SJSA1 (cell line): ENCODE data around the gene BCO1. TPM values are rescaled to one million over a fixed set of nuclear protein-coding genes. Genes with fewer than 3 reads are reported as not detected.
A peak's percentile ranks its signal among the peaks of the same experiment; 100 is the strongest.
"Not testable (repeated sequence)": the region's sequence is repeated elsewhere in the genome, so short reads cannot be mapped to it uniquely, and the experiment has no call there.

Experiments used
- DNase-seq, 2 experiments: peaks; one replicate each; pipeline ENCODE4 v3.0.0-alpha.2; 2015 to 2020; ENCODE audit warnings: low spot score in 2 of 2, low read depth in 1 of 2
- H3K27ac ChIP-seq: fragments of 250-450 bp; sonication (Bioruptor Pico); 2 replicates; pipeline ENCODE4 v1.5.1; 2020; ENCODE audit warnings: mild to moderate bottlenecking, moderate library complexity
- H3K27me3 ChIP-seq: fragments of 250-450 bp; sonication (Bioruptor Pico); replicated peaks from 2 replicates; pipeline ENCODE4 v1.5.1; 2020; ENCODE audit warnings: mild to moderate bottlenecking, moderate library complexity
- H3K36me3 ChIP-seq: fragments of 250-450 bp; sonication (Bioruptor Pico); 2 replicates; pipeline ENCODE4 v1.5.1; 2020; ENCODE audit warnings: mild to moderate bottlenecking
- H3K4me1 ChIP-seq: fragments of 250-450 bp; sonication (Bioruptor Pico); replicated peaks from 2 replicates; pipeline ENCODE4 v1.6.1; 2021; ENCODE audit warnings: mild to moderate bottlenecking
- H3K4me3 ChIP-seq: fragments of 250-450 bp; sonication (Bioruptor Pico); 2 replicates; pipeline ENCODE4 v1.5.1; 2020; ENCODE audit warnings: mild to moderate bottlenecking
- H3K9me3 ChIP-seq: fragments of 250-450 bp; sonication (Bioruptor Pico); replicated peaks from 2 replicates; pipeline ENCODE4 v1.5.1; 2020; ENCODE audit warnings: mild to moderate bottlenecking
- total RNA-seq: library from RNA; depleted of rRNA; stranded (reverse); fragments of >200 nt; shearing (Covaris generic); gene quantifications from 2 replicates; pipeline ENCODE4 v1.2.3, GENCODE V29; 2014

BCO1 gene
- total RNA-seq, 1 experiment from 2014 or later = not detected

GRCh38 chr16:81219151-81219550, 19.3 kb upstream of the BCO1 start:
- Histone ChIP-seq H3K36me3 (no peaks in the 10 kb centered on the region), H3K4me1 (no peaks in the 10 kb centered on the region), H3K9me3 (no peaks in the 10 kb centered on the region), H3K27me3 (no peaks in the 10 kb centered on the region), H3K27ac (no peak overlapping the region), H3K4me3 (no peak overlapping the region)
- DNase-seq = no peak

DNA sequence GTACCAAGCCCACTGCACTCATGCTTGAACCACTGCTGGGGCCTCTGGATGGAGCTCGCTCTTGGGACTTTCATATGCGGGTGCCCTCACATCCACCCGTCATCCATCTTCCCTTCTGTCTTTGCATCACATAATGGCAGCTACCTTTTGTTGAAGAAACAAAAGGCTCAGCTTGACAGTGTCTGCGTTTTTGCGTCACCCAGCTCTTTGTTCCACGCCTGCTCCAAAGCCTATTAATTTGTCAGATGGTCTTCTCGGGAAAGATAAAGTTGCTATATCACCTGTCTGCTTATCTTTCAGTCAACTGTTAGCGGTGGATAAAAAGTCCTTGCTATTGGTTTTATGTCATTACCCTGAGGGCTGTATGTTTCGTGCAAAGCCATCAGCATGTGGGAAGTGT, 18.1 kb upstream of the BCO1 start:
- DNase-seq = no peak
- no peaks in the 10 kb centered on the region for H3K4me1 ChIP-seq
- H3K27me3 ChIP-seq = no peaks in the 10 kb centered on the region
- no peak overlapping the region for H3K27ac ChIP-seq
- H3K4me3 ChIP-seq = no peak overlapping the region
- H3K9me3 ChIP-seq = no peaks in the 10 kb centered on the region
- H3K36me3 ChIP-seq = no peaks in the 10 kb centered on the region

DNA sequence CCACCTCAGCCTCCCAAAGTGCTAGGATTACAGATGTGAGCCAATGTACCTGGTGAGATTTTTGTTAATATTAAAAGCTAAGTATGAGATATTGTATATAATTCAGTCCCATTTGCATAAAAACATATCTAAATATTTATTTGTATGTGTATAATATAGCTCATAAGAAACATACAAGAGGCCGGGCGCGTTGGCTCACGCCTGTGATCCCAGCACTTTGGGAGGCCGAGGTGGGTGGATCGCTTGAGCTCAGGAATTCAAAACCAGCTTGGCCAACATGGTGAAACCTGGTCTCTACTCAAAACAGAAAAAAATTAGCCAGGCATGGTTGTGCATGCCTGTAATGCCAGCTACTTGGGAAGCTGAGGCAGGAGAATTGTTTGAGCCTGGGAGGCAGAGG, 16.8 kb upstream of the BCO1 start:
- H3K27me3 ChIP-seq = no peaks in the 10 kb centered on the region

GRCh38 chr16:81224824-81225223, 13.7 kb upstream of the BCO1 start:
- no peak overlapping the region for H3K27ac ChIP-seq
- H3K36me3 ChIP-seq = no peaks in the 10 kb centered on the region
- no peak for DNase-seq
- no peaks in the 10 kb centered on the region for H3K9me3 ChIP-seq
- peaks cover 1% of the 10 kb centered on the region; the same call in 1 of the 2 replicates for H3K27me3 ChIP-seq
- H3K4me3 ChIP-seq = no peak overlapping the region
- H3K4me1 ChIP-seq = no peaks in the 10 kb centered on the region

More for the DNA sequence above, 16.8 kb upstream of the BCO1 start:
- Histone ChIP-seq H3K27ac (no peak overlapping the region), H3K9me3 (no peaks in the 10 kb centered on the region), H3K36me3 (no peaks in the 10 kb centered on the region), H3K4me1 (no peaks in the 10 kb centered on the region), H3K4me3 (no peak overlapping the region)
- DNase-seq = no peak

- not testable (repeated sequence) for H3K4me3 ChIP-seq, DNase-seq, H3K9me3 ChIP-seq, H3K36me3 ChIP-seq, H3K27ac ChIP-seq, H3K4me1 ChIP-seq
- H3K27me3 ChIP-seq = peaks cover 10% of the 10 kb centered on the region
Observed at GRCh38 chr16:81225697-81226096, 12.8 kb upstream of the BCO1 start.

- no peak for DNase-seq
- peaks cover 15% of the 10 kb centered on the region for H3K27me3 ChIP-seq
- H3K36me3 ChIP-seq = no peaks in the 10 kb centered on the region
- no peak overlapping the region for H3K27ac ChIP-seq
- no peaks in the 10 kb centered on the region for H3K4me1 ChIP-seq
- no peaks in the 10 kb centered on the region; the same call in 1 of the 2 replicates for H3K9me3 ChIP-seq
- H3K4me3 ChIP-seq = no peak overlapping the region
Observed at GRCh38 chr16:81227785-81228184, 10.7 kb upstream of the BCO1 start.

GRCh38 chr16:81229811-81230210, 8.7 kb upstream of the BCO1 start:
- Histone ChIP-seq H3K36me3 (no peaks in the 10 kb centered on the region), H3K4me3 (no peak overlapping the region), H3K4me1 (no peaks in the 10 kb centered on the region), H3K27ac (no peak overlapping the region), H3K27me3 (peaks cover 15% of the 10 kb centered on the region), H3K9me3 (no peaks in the 10 kb centered on the region; the same call in 1 of the 2 replicates)
- no peak for DNase-seq

DNA sequence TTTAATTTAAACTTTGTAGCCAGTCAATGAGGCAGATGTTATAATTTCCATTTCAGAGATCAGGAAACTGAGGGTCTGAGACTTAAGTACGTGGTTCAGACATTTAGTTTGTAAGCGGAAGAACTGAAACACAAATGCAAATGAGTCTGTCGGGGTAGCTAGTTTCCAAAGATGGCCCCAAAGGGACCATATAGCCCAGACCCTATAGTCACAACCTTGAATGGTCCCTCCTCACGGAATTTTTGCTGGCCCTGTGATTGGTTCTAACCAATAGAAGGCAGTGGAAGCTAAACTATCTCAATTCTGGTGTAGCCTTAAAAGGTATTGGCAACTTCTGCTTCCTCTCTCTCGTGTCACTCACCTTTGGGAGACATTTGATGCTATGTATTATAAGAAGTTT, 7.5 kb upstream of the BCO1 start:
- no peak for DNase-seq
- Histone ChIP-seq H3K9me3 (no peaks in the 10 kb centered on the region; the same call in 1 of the 2 replicates), H3K27me3 (peaks cover 15% of the 10 kb centered on the region), H3K4me3 (no peak overlapping the region), H3K36me3 (no peaks in the 10 kb centered on the region), H3K4me1 (no peaks in the 10 kb centered on the region), H3K27ac (no peak overlapping the region)

- Histone ChIP-seq H3K27me3 (peaks cover 15% of the 10 kb centered on the region), H3K4me3 (no peak overlapping the region), H3K9me3 (no peaks in the 10 kb centered on the region; the same call in 1 of the 2 replicates), H3K36me3 (no peaks in the 10 kb centered on the region), H3K4me1 (peaks cover 5% of the 10 kb centered on the region), H3K27ac (no peak overlapping the region)
- DNase-seq = no peak
Observed at GRCh38 chr16:81232740-81233367, 5.6 kb upstream of the BCO1 start.

- no peak overlapping the region for H3K4me3 ChIP-seq
- peaks cover 9% of the 10 kb centered on the region for H3K4me1 ChIP-seq
- no peak for DNase-seq
- no peak overlapping the region for H3K27ac ChIP-seq
- H3K36me3 ChIP-seq = no peaks in the 10 kb centered on the region
- H3K9me3 ChIP-seq = no peaks in the 10 kb centered on the region
- H3K27me3 ChIP-seq = no peaks in the 10 kb centered on the region
Observed at GRCh38 chr16:81237282-81237681, 1.2 kb upstream of the BCO1 start.

DNA sequence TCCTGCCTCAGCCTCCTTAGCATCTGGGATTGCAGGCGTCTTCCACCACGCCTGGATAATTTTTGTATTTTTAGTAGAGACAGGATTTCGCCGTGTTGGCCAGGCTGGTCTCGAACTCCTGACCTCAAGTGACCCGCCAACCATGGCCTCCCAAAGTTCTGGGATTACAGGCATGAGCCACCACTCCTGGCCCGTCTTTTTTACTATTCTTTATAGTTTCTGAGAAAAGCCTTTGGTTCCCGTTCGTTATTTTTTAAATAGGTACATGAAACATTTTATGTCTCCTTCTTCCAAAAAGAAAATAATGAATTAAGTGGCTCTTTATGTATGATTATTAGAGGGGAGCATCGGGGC, 570 bp upstream of the BCO1 start:
- H3K9me3 ChIP-seq = no peaks in the 10 kb centered on the region
- DNase-seq = no peak
- H3K36me3 ChIP-seq = no peaks in the 10 kb centered on the region
- peaks cover 9% of the 10 kb centered on the region for H3K4me1 ChIP-seq
- peak overlapping the region; percentile 14 for H3K4me3 ChIP-seq
- no peak overlapping the region for H3K27ac ChIP-seq
- H3K27me3 ChIP-seq = no peaks in the 10 kb centered on the region

DNA sequence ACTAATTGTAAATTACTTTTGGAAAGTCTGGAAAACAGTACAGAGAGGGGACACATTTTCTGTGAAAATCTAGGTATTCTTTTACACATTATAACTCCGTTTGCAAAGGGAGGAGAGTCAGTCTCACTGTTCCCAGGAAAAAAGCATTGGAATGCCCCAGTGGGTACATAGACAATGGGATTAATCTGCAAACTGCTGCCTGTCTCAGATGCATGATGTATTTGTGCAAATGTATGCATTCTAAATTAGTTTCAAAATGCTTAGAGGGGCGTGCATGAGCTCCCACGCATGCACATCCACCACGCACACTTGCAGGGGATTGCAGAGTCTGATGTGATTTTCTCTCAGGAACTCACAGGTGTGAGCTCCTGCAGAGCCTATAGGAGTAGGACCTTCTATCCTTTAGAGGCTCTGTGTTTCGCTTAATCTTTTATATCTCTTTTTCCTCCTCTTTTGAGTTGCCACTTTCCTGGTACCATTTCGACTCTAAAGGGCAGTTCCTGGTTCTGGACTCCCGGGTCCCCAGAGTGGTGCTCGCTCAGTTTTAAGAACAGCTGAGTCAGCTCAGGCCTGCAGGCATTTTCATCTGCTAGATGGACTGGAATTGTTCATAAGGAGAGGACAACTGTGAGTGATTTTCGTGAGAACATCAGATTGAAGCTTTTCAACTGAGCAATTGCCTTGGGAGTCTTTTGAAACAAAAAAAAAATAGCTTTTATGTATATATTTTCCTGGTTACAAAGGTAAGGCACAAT, 1.1 kb downstream of the BCO1 start:
- DNase-seq = no peak
- H3K36me3 ChIP-seq = no peaks in the 10 kb centered on the region
- no peaks in the 10 kb centered on the region for H3K9me3 ChIP-seq
- no peak overlapping the region for H3K27ac ChIP-seq
- peaks cover 9% of the 10 kb centered on the region for H3K4me1 ChIP-seq
- no peaks in the 10 kb centered on the region for H3K27me3 ChIP-seq
- H3K4me3 ChIP-seq = no peak overlapping the region

DNA sequence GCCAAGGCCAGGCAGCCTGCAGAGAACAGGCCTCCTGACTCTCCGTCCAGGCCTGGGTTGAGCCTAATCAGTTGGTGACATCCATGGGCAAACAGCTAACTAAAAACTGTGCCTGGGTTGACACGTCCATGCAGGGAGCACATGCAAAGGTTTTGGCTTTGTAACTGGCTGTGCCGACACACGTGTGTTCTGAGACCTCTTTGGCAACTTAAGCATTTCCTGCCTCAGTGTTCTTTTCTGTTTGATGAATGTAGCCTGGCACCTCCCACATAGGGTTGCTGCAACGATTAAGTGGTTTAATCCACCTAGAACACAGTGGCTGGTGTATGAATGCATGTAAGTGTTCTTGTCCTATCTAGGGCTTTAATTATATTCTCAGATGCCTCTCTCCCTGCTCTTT, 3.2 kb downstream of the BCO1 start:
- Histone ChIP-seq H3K36me3 (no peaks in the 10 kb centered on the region), H3K4me1 (peaks cover 9% of the 10 kb centered on the region), H3K27ac (no peak overlapping the region), H3K9me3 (no peaks in the 10 kb centered on the region), H3K27me3 (no peaks in the 10 kb centered on the region), H3K4me3 (no peak overlapping the region)
- DNase-seq = no peak

DNA sequence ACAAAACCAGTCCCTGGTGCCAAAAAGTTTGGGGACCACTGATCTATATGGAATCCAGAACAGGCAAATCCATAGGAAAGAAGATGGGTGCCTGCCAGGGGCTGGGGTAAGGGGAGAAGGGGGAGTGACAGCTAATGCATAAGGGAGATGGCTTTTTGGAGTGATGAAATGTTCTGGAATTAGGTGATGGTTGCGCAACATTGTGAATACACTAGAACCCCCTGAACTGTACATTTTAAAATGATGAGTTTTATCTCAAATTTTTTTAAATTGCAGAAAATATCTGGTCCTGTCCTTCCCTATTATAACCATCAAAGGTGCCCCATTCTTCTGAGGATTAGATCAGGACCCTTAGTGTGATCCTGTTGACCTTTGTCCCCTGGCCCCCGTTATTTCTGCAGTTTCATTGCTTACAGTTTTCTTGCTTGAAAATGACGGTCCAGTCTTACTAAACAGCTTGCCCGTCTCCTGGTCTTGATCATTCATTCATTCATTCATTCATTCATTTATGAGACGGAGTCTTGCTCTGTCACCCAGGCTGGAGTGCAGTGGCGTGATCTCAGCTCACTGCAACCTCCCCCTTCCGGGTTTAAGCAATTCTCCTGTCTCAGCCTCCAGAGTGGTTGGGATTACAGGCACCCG, 4.6 kb downstream of the BCO1 start:
- Histone ChIP-seq H3K27me3 (no peaks in the 10 kb centered on the region), H3K9me3 (no peaks in the 10 kb centered on the region), H3K36me3 (no peaks in the 10 kb centered on the region), H3K4me1 (peaks cover 1% of the 10 kb centered on the region), H3K27ac (no peak overlapping the region), H3K4me3 (no peak overlapping the region)
- DNase-seq = no peak
